HEK293 (cell line): ENCODE results near the gene POLG2.
A peak's percentile ranks its signal among the peaks of the same experiment; 100 is the strongest.

Source experiments
- CTCF ChIA-PET: fragments of 350-600 bp; formaldehyde crosslinking; extraction: SDS; loops from one replicate; lab custom pipeline; 2021; ENCODE audit warnings: antibody characterized with exemption; lab: Yijun Ruan, JAX
- POLR2A ChIA-PET: fragments of 300-600 bp; formaldehyde crosslinking; extraction: SDS; loops from one replicate; lab custom pipeline; 2020; ENCODE audit warnings: antibody characterized with exemption, inconsistent platforms; lab: Yijun Ruan, JAX
- H3K27ac ChIP-seq: fragments of 200-500 bp; sonication (Bioruptor generic); 2 replicates; pipeline ENCODE4 v1.5.1; 2014; ENCODE audit warnings: low read depth, low read length, control low read depth, inconsistent platforms; ENCODE audit errors: extremely low read depth
- H3K36me3 ChIP-seq, 2 experiments: fragments of 200-500 bp in 1 of 2; sonication (Bioruptor generic) in 1 of 2; 1 replicate in 1 of 2; 2 replicates in 1 of 2; pipeline ENCODE4 v1.5.1; 2014 to 2017; ENCODE audit warnings: inconsistent platforms in 2 of 2, low read length in 2 of 2; ENCODE audit not compliant: control insufficient read depth in 2 of 2, insufficient read depth in 1 of 2
- H3K4me1 ChIP-seq: fragments of 200-500 bp; sonication (Bioruptor generic); 2 replicates; pipeline ENCODE4 v1.5.1; 2014; ENCODE audit warnings: mild to moderate bottlenecking, low read length, inconsistent platforms; ENCODE audit not compliant: control insufficient read depth, insufficient read depth
- H3K4me3 ChIP-seq: 2 replicates; pipeline ENCODE4 v1.5.1; 2011; ENCODE audit warnings: low read depth, mild to moderate bottlenecking, control low read depth, low read length, moderate library complexity
- H3K9me3 ChIP-seq: fragments of 200-500 bp; sonication (Bioruptor generic); 2 replicates; pipeline ENCODE4 v1.5.1; 2014; ENCODE audit warnings: low read depth, low read length, inconsistent platforms; ENCODE audit not compliant: control insufficient read depth, insufficient read depth
- GFI1B ChIP-seq: fragments of 450-650 bp; formaldehyde crosslinking; IDR thresholded peaks from 2 replicates; pipeline ENCODE4 v1.5.1; 2016; ENCODE audit warnings: missing biosample characterization, missing genetic modification characterization
- GLI4 ChIP-seq: fragments of 450-650 bp; formaldehyde crosslinking; IDR thresholded peaks from 2 replicates; pipeline ENCODE4 v1.5.1; 2016; ENCODE audit warnings: missing biosample characterization, missing genetic modification characterization
- KLF9 ChIP-seq: fragments of 450-650 bp; formaldehyde crosslinking; IDR thresholded peaks from 2 replicates; pipeline ENCODE4 v1.5.1; 2016; ENCODE audit warnings: missing biosample characterization, missing genetic modification characterization, low read depth
- OSR2 ChIP-seq: fragments of 450-650 bp; formaldehyde crosslinking; IDR thresholded peaks from 2 replicates; pipeline ENCODE4 v1.5.1; 2016; ENCODE audit warnings: missing biosample characterization, missing genetic modification characterization
- PRDM1 ChIP-seq: fragments of 450-650 bp; formaldehyde crosslinking; IDR thresholded peaks from 2 replicates; pipeline ENCODE4; 2016; ENCODE audit warnings: missing biosample characterization, missing genetic modification characterization
- SCRT2 ChIP-seq: fragments of 450-650 bp; formaldehyde crosslinking; IDR thresholded peaks from 2 replicates; pipeline ENCODE4 v1.5.1; 2016; ENCODE audit warnings: missing biosample characterization, missing genetic modification characterization
- ZBTB17 ChIP-seq: fragments of 450-650 bp; formaldehyde crosslinking; IDR thresholded peaks from 2 replicates; pipeline ENCODE4 v1.5.1; 2016; ENCODE audit warnings: missing biosample characterization, missing genetic modification characterization
- ZNF16 ChIP-seq: fragments of 450-650 bp; formaldehyde crosslinking; IDR thresholded peaks from 2 replicates; pipeline ENCODE4 v1.5.1; 2016; ENCODE audit warnings: low read depth, missing biosample characterization, missing genetic modification characterization
- ZNF221 ChIP-seq: fragments of 450-650 bp; formaldehyde crosslinking; IDR thresholded peaks from 2 replicates; pipeline ENCODE4 v1.5.1; 2017; ENCODE audit warnings: missing biosample characterization, missing genetic modification characterization, borderline replicate concordance
- ZNF391 ChIP-seq: fragments of 450-650 bp; formaldehyde crosslinking; IDR thresholded peaks from 2 replicates; pipeline ENCODE4 v1.5.1; 2016; ENCODE audit warnings: low read depth, missing biosample characterization, missing genetic modification characterization, borderline replicate concordance
- ZNF394 ChIP-seq: fragments of 450-650 bp; formaldehyde crosslinking; IDR thresholded peaks from 2 replicates; pipeline ENCODE4 v1.5.1; 2016; ENCODE audit warnings: missing biosample characterization, missing genetic modification characterization, mild to moderate bottlenecking, moderate library complexity, borderline replicate concordance
- ZNF521 ChIP-seq: fragments of 450-650 bp; formaldehyde crosslinking; IDR thresholded peaks from 2 replicates; pipeline ENCODE4 v1.5.1; 2017; ENCODE audit warnings: missing biosample characterization, mild to moderate bottlenecking, missing genetic modification characterization
- ZNF555 ChIP-seq: fragments of 450-650 bp; formaldehyde crosslinking; conservative IDR thresholded peaks from 2 replicates; pipeline ENCODE4 v1.5.1; 2017; ENCODE audit warnings: missing biosample characterization, mild to moderate bottlenecking, missing genetic modification characterization, inconsistent platforms
- ZNF561 ChIP-seq: fragments of 450-650 bp; IDR thresholded peaks from 2 replicates; pipeline ENCODE4 v1.5.1; 2018; ENCODE audit warnings: missing biosample characterization, missing genetic modification characterization, borderline replicate concordance
- ZNF664 ChIP-seq: fragments of 450-650 bp; formaldehyde crosslinking; IDR thresholded peaks from 2 replicates; pipeline ENCODE4 v1.5.1; 2016; ENCODE audit warnings: missing biosample characterization, missing genetic modification characterization
- ZNF791 ChIP-seq: fragments of 450-650 bp; formaldehyde crosslinking; IDR thresholded peaks from 2 replicates; pipeline ENCODE4 v1.5.1; 2016; ENCODE audit warnings: missing biosample characterization, missing genetic modification characterization
- ZSCAN30 ChIP-seq: fragments of 450-650 bp; IDR thresholded peaks from 2 replicates; pipeline ENCODE4 v1.5.1; 2018; ENCODE audit warnings: missing biosample characterization, mild to moderate bottlenecking, missing genetic modification characterization, moderate library complexity
- TF ChIP-seq, protein P1 (sequence below): fragments of 450-650 bp; formaldehyde crosslinking; IDR thresholded peaks from 2 replicates; pipeline ENCODE4 v1.5.1; 2016; ENCODE audit warnings: missing biosample characterization, missing genetic modification characterization
- TF ChIP-seq, protein P2 (sequence below): fragments of 450-650 bp; formaldehyde crosslinking; conservative IDR thresholded peaks from 2 replicates; pipeline ENCODE4 v1.5.1; 2016; ENCODE audit warnings: low read depth, missing biosample characterization, missing genetic modification characterization

Gene POLG2

DNA sequence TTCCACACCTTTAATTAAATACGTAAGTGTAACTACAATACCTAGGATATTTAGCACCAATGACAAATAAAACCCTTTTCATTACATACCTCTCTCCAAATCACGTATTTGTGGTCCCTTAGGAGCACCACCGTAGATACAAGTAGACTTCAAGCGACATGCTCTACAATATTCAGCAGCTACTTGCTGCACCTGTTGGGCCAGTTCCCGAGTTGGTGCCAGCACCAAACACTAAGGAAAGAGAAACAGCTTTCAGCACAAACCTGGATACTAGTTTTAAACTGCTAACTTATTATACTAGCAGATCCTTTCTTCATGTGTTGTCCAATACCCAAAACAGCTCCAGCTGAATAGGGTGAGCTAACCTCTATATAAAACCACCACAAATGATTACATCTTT, 6.5 kb upstream of the POLG2 start:
- POLR2A ChIA-PET: no interaction called here
- TF ChIP-seq ZNF561 (no peak), PRDM1 (tag by site-specific recombination) (no peak), ZNF555 (tag by site-specific recombination) (no peak), SCRT2 (0 out of 2 replicates have a peak, but pooled peaks have one; percentile 22), ZNF16 (tag by site-specific recombination) (no peak)
- 0 out of 2 replicates have a peak, but pooled peaks cover 1% of the 10 kb centered on the region for H3K4me1 ChIP-seq
- H3K36me3 ChIP-seq: peaks cover 28 to 69% of the 10 kb centered on the region in 2 experiments; a peak in 2 of 3 replicates
- CTCF ChIA-PET: no interaction called here
- no peak overlapping the region for H3K27ac ChIP-seq
- H3K4me3 ChIP-seq: no peak overlapping the region
- no peaks in the 10 kb centered on the region for H3K9me3 ChIP-seq

- H3K36me3 ChIP-seq: peaks cover 28 to 74% of the 10 kb centered on the region in 2 experiments; a peak in 2 of 3 replicates
- POLR2A ChIA-PET: no interaction called here
- no peak for TF ChIP-seq ZNF664
- no peak for TF ChIP-seq KLF9 (tag by site-specific recombination)
- no peak for TF ChIP-seq ZSCAN30 (tag by site-specific recombination)
- no peak for TF ChIP-seq ZNF221
- no peak for TF ChIP-seq OSR2 (tag by site-specific recombination)
- TF ChIP-seq ZNF391 (tag by site-specific recombination): no peak
- no peak for TF ChIP-seq ZNF521 (tag by site-specific recombination)
- TF ChIP-seq, protein P1, sequence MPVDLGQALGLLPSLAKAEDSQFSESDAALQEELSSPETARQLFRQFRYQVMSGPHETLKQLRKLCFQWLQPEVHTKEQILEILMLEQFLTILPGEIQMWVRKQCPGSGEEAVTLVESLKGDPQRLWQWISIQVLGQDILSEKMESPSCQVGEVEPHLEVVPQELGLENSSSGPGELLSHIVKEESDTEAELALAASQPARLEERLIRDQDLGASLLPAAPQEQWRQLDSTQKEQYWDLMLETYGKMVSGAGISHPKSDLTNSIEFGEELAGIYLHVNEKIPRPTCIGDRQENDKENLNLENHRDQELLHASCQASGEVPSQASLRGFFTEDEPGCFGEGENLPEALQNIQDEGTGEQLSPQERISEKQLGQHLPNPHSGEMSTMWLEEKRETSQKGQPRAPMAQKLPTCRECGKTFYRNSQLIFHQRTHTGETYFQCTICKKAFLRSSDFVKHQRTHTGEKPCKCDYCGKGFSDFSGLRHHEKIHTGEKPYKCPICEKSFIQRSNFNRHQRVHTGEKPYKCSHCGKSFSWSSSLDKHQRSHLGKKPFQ (tag by site-specific recombination): no peak
- TF ChIP-seq GFI1B (tag by site-specific recombination): no peak
- no peak for TF ChIP-seq GLI4 (tag by site-specific recombination)
- TF ChIP-seq ZNF561: no peak
- TF ChIP-seq ZNF791 (tag by site-specific recombination): no peak
- no peak for TF ChIP-seq ZNF394 (tag by site-specific recombination)
- no peak for TF ChIP-seq ZBTB17
- TF ChIP-seq, protein P2, sequence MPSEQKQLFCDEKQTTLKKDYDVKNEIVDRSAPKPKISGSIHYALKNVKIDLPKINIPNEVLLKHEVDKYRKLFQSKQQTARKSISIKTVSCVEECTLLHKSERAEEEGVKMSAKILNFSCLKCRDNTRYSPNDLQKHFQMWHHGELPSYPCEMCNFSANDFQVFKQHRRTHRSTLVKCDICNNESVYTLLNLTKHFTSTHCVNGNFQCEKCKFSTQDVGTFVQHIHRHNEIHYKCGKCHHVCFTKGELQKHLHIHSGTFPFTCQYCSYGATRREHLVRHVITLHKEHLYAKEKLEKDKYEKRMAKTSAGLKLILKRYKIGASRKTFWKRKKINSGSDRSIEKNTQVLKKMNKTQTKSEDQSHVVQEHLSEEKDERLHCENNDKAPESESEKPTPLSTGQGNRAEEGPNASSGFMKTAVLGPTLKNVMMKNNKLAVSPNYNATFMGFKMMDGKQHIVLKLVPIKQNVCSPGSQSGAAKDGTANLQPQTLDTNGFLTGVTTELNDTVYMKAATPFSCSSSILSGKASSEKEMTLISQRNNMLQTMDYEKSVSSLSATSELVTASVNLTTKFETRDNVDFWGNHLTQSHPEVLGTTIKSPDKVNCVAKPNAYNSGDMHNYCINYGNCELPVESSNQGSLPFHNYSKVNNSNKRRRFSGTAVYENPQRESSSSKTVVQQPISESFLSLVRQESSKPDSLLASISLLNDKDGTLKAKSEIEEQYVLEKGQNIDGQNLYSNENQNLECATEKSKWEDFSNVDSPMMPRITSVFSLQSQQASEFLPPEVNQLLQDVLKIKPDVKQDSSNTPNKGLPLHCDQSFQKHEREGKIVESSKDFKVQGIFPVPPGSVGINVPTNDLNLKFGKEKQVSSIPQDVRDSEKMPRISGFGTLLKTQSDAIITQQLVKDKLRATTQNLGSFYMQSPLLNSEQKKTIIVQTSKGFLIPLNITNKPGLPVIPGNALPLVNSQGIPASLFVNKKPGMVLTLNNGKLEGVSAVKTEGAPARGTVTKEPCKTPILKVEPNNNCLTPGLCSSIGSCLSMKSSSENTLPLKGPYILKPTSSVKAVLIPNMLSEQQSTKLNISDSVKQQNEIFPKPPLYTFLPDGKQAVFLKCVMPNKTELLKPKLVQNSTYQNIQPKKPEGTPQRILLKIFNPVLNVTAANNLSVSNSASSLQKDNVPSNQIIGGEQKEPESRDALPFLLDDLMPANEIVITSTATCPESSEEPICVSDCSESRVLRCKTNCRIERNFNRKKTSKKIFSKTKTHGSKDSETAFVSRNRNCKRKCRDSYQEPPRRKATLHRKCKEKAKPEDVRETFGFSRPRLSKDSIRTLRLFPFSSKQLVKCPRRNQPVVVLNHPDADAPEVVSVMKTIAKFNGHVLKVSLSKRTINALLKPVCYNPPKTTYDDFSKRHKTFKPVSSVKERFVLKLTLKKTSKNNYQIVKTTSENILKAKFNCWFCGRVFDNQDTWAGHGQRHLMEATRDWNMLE (tag by site-specific recombination): no peak
- TF ChIP-seq, all 188 proteins: peak for 0
- Histone ChIP-seq H3K9me3 (no peaks in the 10 kb centered on the region), H3K4me3 (no peak overlapping the region), H3K27ac (no peak overlapping the region), H3K4me1 (no peaks in the 10 kb centered on the region)
- CTCF ChIA-PET: no interaction called here
Measured at GRCh38 chr17:64502809-64503208, 6.0 kb upstream of the POLG2 start.
